Astrocyte of the spinal cord (primary cell): Measurements from ENCODE around the gene PHLDA2.

Source experiments
- DNase-seq: peaks from one replicate; pipeline ENCODE4 v3.0.0; 2011; ENCODE audit warnings: low read depth, low spot score
- H3K4me3 ChIP-seq: 2 replicates; pipeline ENCODE4 v1.5.1; 2011; ENCODE audit warnings: low read depth, mild to moderate bottlenecking, low read length, moderate library complexity
- in situ Hi-C: cut with HindIII; loops from 2 replicates; pipeline ENCODE4 v1.10.0; 2017; ENCODE audit warnings: low sequenced_read_pairs
- TF ChIP-seq, protein P1 (sequence below): IDR thresholded peaks from 2 replicates; pipeline ENCODE4 v1.5.1; 2012; ENCODE audit warnings: low read depth, mild to moderate bottlenecking, low read length, inconsistent platforms

PHLDA2 gene, protein sequence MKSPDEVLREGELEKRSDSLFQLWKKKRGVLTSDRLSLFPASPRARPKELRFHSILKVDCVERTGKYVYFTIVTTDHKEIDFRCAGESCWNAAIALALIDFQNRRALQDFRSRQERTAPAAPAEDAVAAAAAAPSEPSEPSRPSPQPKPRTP

DNA sequence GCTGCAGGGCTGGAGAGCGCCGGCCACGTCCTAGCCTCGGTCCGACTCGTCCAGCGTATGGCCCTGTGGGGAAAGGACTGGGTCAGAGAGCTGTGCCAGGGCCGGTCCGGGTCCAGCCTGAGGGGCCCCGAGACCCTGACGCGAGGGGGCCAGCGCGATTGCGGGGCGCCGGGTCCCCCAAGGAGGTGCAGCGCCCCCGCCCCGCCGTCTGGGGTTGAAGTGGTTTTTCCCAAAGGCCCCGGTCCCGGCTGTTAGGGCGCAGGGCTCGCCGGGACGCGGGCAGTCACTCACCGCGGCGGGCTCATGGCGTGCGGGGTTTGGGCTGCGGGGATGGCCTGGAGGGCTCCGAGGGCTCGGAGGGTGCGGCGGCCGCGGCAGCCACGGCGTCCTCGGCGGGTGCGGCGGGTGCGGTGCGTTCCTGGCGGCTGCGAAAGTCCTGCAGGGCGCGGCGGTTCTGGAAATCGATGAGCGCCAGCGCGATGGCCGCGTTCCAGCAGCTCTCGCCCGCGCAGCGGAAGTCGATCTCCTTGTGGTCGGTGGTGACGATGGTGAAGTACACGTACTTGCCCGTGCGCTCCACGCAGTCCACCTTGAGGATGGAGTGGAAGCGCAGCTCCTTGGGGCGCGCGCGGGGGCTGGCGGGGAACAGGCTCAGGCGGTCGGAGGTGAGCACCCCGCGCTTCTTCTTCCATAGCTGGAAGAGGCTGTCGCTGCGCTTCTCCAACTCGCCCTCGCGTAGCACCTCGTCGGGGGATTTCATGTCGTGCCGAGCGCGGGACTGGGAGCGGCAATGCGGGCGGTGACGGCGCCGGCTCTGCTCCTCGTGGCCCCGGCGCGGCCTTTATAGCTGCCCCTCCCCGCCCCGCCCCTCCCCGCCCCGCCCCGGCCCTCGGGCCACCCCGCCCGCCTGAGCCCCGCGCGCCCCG lies at the start of gene PHLDA2:
TSS of gene PHLDA2 (minus strand) at position 816 of the 926 bp plus-strand sequence. CDS start at position 760, 56 bp downstream.
- peak within 1 kb of the TSS; percentile 82 for H3K4me3 ChIP-seq
- TF ChIP-seq, protein P1, sequence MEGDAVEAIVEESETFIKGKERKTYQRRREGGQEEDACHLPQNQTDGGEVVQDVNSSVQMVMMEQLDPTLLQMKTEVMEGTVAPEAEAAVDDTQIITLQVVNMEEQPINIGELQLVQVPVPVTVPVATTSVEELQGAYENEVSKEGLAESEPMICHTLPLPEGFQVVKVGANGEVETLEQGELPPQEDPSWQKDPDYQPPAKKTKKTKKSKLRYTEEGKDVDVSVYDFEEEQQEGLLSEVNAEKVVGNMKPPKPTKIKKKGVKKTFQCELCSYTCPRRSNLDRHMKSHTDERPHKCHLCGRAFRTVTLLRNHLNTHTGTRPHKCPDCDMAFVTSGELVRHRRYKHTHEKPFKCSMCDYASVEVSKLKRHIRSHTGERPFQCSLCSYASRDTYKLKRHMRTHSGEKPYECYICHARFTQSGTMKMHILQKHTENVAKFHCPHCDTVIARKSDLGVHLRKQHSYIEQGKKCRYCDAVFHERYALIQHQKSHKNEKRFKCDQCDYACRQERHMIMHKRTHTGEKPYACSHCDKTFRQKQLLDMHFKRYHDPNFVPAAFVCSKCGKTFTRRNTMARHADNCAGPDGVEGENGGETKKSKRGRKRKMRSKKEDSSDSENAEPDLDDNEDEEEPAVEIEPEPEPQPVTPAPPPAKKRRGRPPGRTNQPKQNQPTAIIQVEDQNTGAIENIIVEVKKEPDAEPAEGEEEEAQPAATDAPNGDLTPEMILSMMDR: no peak
- peak; percentile 74 for DNase-seq
- in situ Hi-C loops: no loop called here

DNA sequence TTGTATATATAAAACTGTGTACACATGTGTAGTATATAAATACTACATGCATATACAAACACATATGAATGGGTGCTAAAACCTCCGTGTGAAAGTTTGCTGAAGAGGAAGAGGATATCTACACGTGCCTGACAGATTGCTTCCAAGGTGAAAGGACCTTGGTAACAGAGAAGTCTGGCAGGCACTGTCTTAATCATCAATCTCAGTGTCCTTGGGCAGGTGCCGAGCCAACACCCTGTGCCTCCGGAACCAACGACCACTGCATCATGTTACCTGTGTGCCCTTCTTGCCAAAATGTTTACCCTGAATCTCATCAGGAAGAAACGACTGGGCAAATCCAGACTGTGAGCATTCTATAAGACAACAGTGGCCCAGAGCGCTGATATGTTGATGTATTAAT lies 47.9 kb upstream of the PHLDA2 start:
- in situ Hi-C loops: no loop called here
- no peak for DNase-seq
- TF ChIP-seq, protein P1: no peak
- H3K4me3 ChIP-seq: no peak overlapping the region

DNA sequence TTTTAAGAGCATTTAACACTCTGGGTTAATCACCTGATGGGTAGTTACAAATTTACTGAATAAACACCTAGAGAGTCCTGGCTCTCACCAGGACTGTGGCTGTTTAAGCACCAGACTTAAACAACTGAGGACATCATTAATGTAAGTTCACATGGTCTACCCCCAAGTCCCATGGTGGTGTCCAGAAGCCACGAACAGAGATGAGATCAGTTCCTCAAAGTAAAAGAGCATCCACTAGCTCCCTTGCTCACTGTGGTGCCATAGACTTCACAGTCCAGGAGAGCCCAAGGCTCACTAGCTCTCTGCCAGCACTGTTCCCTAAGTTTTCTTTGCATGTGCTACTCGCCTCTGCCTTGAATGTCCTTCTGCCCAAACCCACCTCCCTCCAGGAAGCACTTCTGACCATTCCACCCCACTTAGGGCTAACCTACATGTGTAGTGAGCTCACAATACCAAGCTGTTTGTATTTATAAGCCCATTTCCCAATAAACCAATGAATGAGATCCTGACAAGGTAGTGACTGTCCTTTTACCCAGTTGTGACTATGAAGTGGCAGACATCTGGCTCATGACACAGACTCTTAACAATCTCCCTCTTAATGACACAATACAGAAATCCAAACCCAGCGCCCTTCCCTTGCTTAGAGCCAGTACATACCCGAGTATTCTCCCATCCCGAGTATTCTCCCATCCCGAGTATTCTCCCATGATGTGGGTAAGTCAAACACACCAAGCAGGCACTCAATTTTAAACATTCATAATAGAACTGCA lies 47.3 kb upstream of the PHLDA2 start:
- H3K4me3 ChIP-seq: no peak overlapping the region
- no peak for DNase-seq
- in situ Hi-C loops: no loop called here
- TF ChIP-seq, protein P1: no peak

DNA sequence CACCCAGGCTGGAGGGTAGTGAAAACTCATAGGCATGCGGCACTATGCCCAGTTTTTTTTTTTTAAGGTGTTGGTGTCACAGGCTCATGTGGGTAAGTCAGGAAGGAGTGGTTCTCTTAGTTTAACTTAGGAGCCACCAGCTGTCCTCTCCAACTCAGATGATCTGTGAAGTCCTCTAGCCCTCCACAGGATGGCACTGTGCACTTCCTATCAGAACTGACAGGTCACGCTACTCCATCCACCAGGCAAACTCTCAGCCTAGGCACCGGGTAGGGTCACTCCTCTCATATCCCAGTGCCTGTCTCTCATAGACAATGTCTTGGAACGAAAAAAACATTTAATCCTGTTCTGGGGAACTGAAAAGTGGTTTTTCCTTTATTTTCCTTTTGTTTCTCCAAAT lies 46.4 kb upstream of the PHLDA2 start:
- TF ChIP-seq, protein P1: peak; percentile 57
- in situ Hi-C loops: no loop called here
- DNase-seq: peak; percentile 42
- H3K4me3 ChIP-seq: no peak overlapping the region

DNA sequence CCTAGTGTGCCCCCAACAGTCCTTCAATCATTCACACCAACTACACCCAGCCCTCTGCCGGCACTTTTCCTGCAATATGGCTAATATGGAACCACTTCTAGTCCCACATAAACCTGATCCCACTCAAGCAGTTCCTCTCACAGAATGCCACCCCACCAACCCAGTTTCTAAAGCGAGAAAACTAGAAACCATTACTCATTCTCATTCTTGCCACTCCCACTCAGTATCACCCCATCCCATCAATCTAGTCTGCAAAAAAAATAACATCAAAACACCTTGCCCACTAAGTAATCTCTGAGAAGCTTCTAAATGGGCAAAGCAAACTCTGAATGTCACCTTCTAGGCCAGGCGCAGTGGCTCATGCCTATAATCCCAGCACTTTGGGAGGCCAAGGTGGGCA lies 45.1 kb upstream of the PHLDA2 start:
- DNase-seq: no peak
- H3K4me3 ChIP-seq: no peak overlapping the region
- TF ChIP-seq, protein P1: no peak
- in situ Hi-C loops: no loop called here

DNA sequence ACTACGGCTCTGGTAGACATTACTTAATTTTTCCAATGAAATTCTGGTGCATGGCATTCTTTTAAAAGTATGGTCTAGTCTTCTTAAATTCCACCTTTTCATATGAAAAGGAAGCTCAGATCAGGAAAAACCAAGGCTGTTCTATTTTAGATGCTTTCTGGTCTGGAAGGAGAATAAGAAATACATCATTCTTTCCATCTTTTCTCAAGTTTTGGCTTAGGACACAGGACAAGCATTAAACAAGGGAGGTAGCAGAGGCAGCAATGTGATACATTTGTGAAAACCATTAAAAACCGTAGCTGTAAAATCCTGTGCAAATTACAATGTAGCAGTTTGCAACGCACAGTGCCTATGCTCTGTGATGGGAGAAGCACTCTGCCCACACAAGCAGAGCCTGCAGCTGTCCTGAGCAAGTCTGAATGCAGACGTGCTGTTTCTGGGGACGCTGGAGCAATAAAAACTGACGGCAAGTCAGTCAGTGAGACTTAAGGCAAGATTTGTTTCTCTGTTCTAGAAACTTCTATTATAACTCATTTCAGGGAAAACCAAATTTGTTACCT lies 39.2 kb upstream of the PHLDA2 start:
- DNase-seq: no peak
- TF ChIP-seq, protein P1: no peak
- no peak overlapping the region for H3K4me3 ChIP-seq
- in situ Hi-C loops: no loop called here
